Neural cell (in vitro differentiated cells): ENCODE data around the gene RBM39. TPM values are rescaled to one million over a fixed set of nuclear protein-coding genes. Genes with fewer than 3 reads are reported as not detected.

Experiments used
- H2AFZ ChIP-seq: fragments of 200-600, 300-800 bp; sonication (generic), shearing (Covaris generic); 2 replicates; pipeline ENCODE4 v1.6.0; 2014; ENCODE audit warnings: low read depth, mild to moderate bottlenecking, antibody characterized with exemption, low read length, moderate library complexity
- H3F3A ChIP-seq: fragments of 200-600 bp; shearing (Covaris generic); 2 replicates; pipeline ENCODE4 v1.6.1; 2016; ENCODE audit warnings: mild to moderate bottlenecking, moderate library complexity, mixed read lengths, antibody characterized with exemption, low read length; ENCODE audit not compliant: insufficient read depth, poor library complexity, severe bottlenecking
- H3K27ac ChIP-seq: fragments of 200-600, 300-800 bp; sonication (generic), shearing (Covaris generic); 2 replicates; pipeline ENCODE4 v1.5.1; 2014; ENCODE audit warnings: mild to moderate bottlenecking, low read length, moderate library complexity
- H3K27me3 ChIP-seq: fragments of 300-800, 200-600 bp; sonication (generic), shearing (Covaris generic); 2 replicates; pipeline ENCODE4 v1.6.0; 2014; ENCODE audit warnings: mild to moderate bottlenecking, low read depth, low read length, moderate library complexity; ENCODE audit not compliant: insufficient read depth
- H3K36me3 ChIP-seq: fragments of 300-800, 200-600 bp; sonication (generic), shearing (Covaris generic); 2 replicates; pipeline ENCODE4 v1.5.1; 2014; ENCODE audit warnings: mild to moderate bottlenecking, antibody characterized with exemption, low read length, moderate library complexity; ENCODE audit not compliant: insufficient read depth
- H3K4me2 ChIP-seq: fragments of 300-800, 200-600 bp; sonication (generic), shearing (Covaris generic); 2 replicates; pipeline ENCODE4 v1.6.0; 2014; ENCODE audit warnings: mild to moderate bottlenecking, low read length
- H3K4me3 ChIP-seq: fragments of 300-800, 200-600 bp; sonication (generic), shearing (Covaris generic); 2 replicates; pipeline ENCODE4 v1.5.1; 2014; ENCODE audit warnings: mild to moderate bottlenecking, low read length, moderate library complexity
- H3K79me2 ChIP-seq: fragments of 200-600 bp; shearing (Covaris generic); replicated peaks from 2 replicates; pipeline ENCODE4 v1.6.0; 2014; ENCODE audit warnings: mild to moderate bottlenecking, low read length, moderate library complexity; ENCODE audit not compliant: insufficient read depth
- H3K9ac ChIP-seq: fragments of 300-800, 200-600 bp; sonication (generic), shearing (Covaris generic); 2 replicates; pipeline ENCODE4 v1.6.1; 2016; ENCODE audit warnings: mild to moderate bottlenecking, low read length, mixed read lengths
- H3K9me2 ChIP-seq: fragments of 200-600 bp; shearing (Covaris generic); 2 replicates; pipeline ENCODE4 v1.6.1; 2016; ENCODE audit warnings: mild to moderate bottlenecking, low read length, mixed read lengths; ENCODE audit not compliant: insufficient read depth
- H3K9me3 ChIP-seq: fragments of 200-600, 300-800 bp; sonication (generic), shearing (Covaris generic); 2 replicates; pipeline ENCODE4 v1.6.1; 2016; ENCODE audit warnings: mild to moderate bottlenecking, mixed run types, low read length, moderate library complexity, mixed read lengths
- H4K20me1 ChIP-seq: fragments of 200-600 bp; shearing (Covaris generic); 2 replicates; pipeline ENCODE4 v1.6.1; 2016; ENCODE audit warnings: mild to moderate bottlenecking, mixed run types; ENCODE audit not compliant: insufficient read depth
- CTCF ChIP-seq: fragments of 450-650 bp; IDR thresholded peaks from 2 replicates; pipeline ENCODE4 v1.5.1; 2014; ENCODE audit warnings: antibody characterized with exemption, mild to moderate bottlenecking, moderate library complexity; ENCODE audit not compliant: poor library complexity, severe bottlenecking
- EP300 ChIP-seq: fragments of 450-650 bp; conservative IDR thresholded peaks from 2 replicates; pipeline ENCODE4 v1.6.1; 2014; ENCODE audit warnings: antibody characterized with exemption, mild to moderate bottlenecking, moderate library complexity; ENCODE audit not compliant: poor library complexity, severe bottlenecking
- EZH2 ChIP-seq: fragments of 200-600, 300-800 bp; shearing (Covaris generic), sonication (generic); IDR thresholded peaks from 2 replicates; pipeline ENCODE4 v1.6.1; 2014; ENCODE audit warnings: antibody characterized with exemption, low read length, borderline replicate concordance, mild to moderate bottlenecking; ENCODE audit not compliant: insufficient read depth, poor library complexity, severe bottlenecking
- MXI1 ChIP-seq: fragments of 450-650 bp; conservative IDR thresholded peaks from 2 replicates; pipeline ENCODE4 v1.6.1; 2014; ENCODE audit warnings: antibody characterized with exemption, mild to moderate bottlenecking; ENCODE audit not compliant: poor library complexity, severe bottlenecking
- POLR2AphosphoS5 ChIP-seq: IDR thresholded peaks from 2 replicates; pipeline ENCODE4 v1.6.1; 2012
- RAD21 ChIP-seq: fragments of 450-650 bp; conservative IDR thresholded peaks from 2 replicates; pipeline ENCODE4 v1.6.1; 2014; ENCODE audit warnings: antibody characterized with exemption, mild to moderate bottlenecking, moderate library complexity
- REST ChIP-seq: IDR thresholded peaks from 2 replicates; pipeline ENCODE4 v1.6.1; 2012; ENCODE audit warnings: borderline replicate concordance
- SMC3 ChIP-seq: fragments of 450-650 bp; conservative IDR thresholded peaks from 2 replicates; pipeline ENCODE4 v1.6.1; 2014; ENCODE audit warnings: antibody characterized with exemption, mild to moderate bottlenecking, moderate library complexity; ENCODE audit not compliant: poor library complexity
- TAF1 ChIP-seq: IDR thresholded peaks from 2 replicates; pipeline ENCODE4 v1.6.1; 2012; ENCODE audit warnings: low read depth
- polyA plus RNA-seq: library from polyadenylated mRNA; depleted of rRNA; stranded (reverse); fragments of >200 nt; gene quantifications from 2 replicates; pipeline ENCODE4 v1.2.3, GENCODE V29; 2014

The RBM39 gene
- polyA plus RNA-seq, 1 donor from 2014 or later, result 839 TPM

GRCh38 chr20:35674921-35675320, 67.1 kb downstream of the RBM39 start:
- no peaks in the 10 kb centered on the region for H3F3A ChIP-seq
- no peak for TF ChIP-seq RAD21
- TF ChIP-seq TAF1, result no peak
- no peak for TF ChIP-seq MXI1
- no peak for TF ChIP-seq SMC3
- no peak for TF ChIP-seq CTCF
- TF ChIP-seq REST, result no peak
- TF ChIP-seq EZH2, result no peak
- no peak for TF ChIP-seq POLR2AphosphoS5
- TF ChIP-seq EP300, result no peak
- no peak overlapping the region for H3K9ac ChIP-seq
- no peaks in the 10 kb centered on the region for H3K9me3 ChIP-seq
- no peak overlapping the region for H3K4me3 ChIP-seq
- no peak overlapping the region for H3K27ac ChIP-seq
- H2AFZ ChIP-seq, result no peak overlapping the region
- no peaks in the 10 kb centered on the region for H3K9me2 ChIP-seq
- H3K36me3 ChIP-seq, result peaks cover 7% of the 10 kb centered on the region
- no peaks in the 10 kb centered on the region for H3K27me3 ChIP-seq
- H3K4me2 ChIP-seq, result no peak overlapping the region
- H4K20me1 ChIP-seq, result no peaks in the 10 kb centered on the region
- no peaks in the 10 kb centered on the region for H3K79me2 ChIP-seq

- Histone ChIP-seq H3K4me2 (no peak overlapping the region), H4K20me1 (no peaks in the 10 kb centered on the region), H3K9me2 (no peaks in the 10 kb centered on the region), H3F3A (no peaks in the 10 kb centered on the region), H3K36me3 (peaks cover 11% of the 10 kb centered on the region), H3K9me3 (no peaks in the 10 kb centered on the region), H3K27me3 (no peaks in the 10 kb centered on the region), H3K4me3 (no peak overlapping the region), H3K9ac (no peak overlapping the region), H2AFZ (no peak overlapping the region), H3K27ac (no peak overlapping the region), H3K79me2 (no peaks in the 10 kb centered on the region)
- TF ChIP-seq POLR2AphosphoS5 (no peak), EP300 (no peak), EZH2 (no peak)
Measured at GRCh38 chr20:35673884-35674283, 68.2 kb downstream of the RBM39 start.

GRCh38 chr20:35669681-35670080, 72.4 kb downstream of the RBM39 start:
- Histone ChIP-seq H3K9me2 (no peaks in the 10 kb centered on the region), H4K20me1 (no peaks in the 10 kb centered on the region), H3K36me3 (peaks cover 11% of the 10 kb centered on the region), H3K4me2 (no peak overlapping the region), H3K79me2 (no peaks in the 10 kb centered on the region), H3F3A (no peaks in the 10 kb centered on the region), H3K9ac (no peak overlapping the region), H3K27me3 (no peaks in the 10 kb centered on the region), H2AFZ (no peak overlapping the region), H3K4me3 (no peak overlapping the region), H3K27ac (no peak overlapping the region), H3K9me3 (no peaks in the 10 kb centered on the region)
- TF ChIP-seq EZH2 (no peak), REST (no peak), POLR2AphosphoS5 (no peak), EP300 (no peak), RAD21 (no peak), TAF1 (no peak), CTCF (no peak), SMC3 (no peak), MXI1 (no peak)
